GM12878 (cell line): ENCODE data around the gene AHR. TPM values are rescaled to one million over a fixed set of nuclear protein-coding genes. Genes with fewer than 3 reads are reported as not detected.
A peak's percentile ranks its signal among the peaks of the same experiment; 100 is the strongest.

ENCODE experiments used
- ATF3 ChIP-seq: IDR thresholded peaks from 2 replicates; pipeline ENCODE4 v1.6.1; 2011; ENCODE audit warnings: low read depth, mild to moderate bottlenecking, low read length, moderate library complexity, borderline replicate concordance; ENCODE audit errors: extremely low read depth
- BMI1 ChIP-seq: fragments of 450-650 bp; IDR thresholded peaks from 2 replicates; pipeline ENCODE4 v1.6.1; 2016; ENCODE audit warnings: mild to moderate bottlenecking, moderate library complexity, borderline replicate concordance
- ESRRA ChIP-seq: IDR thresholded peaks from 2 replicates; pipeline ENCODE4 v1.6.1; 2012; ENCODE audit warnings: mild to moderate bottlenecking, low read length, improper control_type of control experiment
- HCFC1 ChIP-seq: fragments of 150-350 bp; IDR thresholded peaks from 2 replicates; pipeline ENCODE4 v1.6.1; 2014; ENCODE audit warnings: low read length
- HDAC6 ChIP-seq: fragments of 200-600 bp; sonication (generic); IDR thresholded peaks from one replicate; pipeline ENCODE4 v1.8.0; 2017; ENCODE audit warnings: antibody characterized with exemption; ENCODE audit not compliant: unreplicated experiment
- IKZF2 ChIP-seq, 2 experiments: fragments of 450-650 bp; IDR thresholded peaks; 2 replicates each; pipeline ENCODE4 v1.6.1; 2017; ENCODE audit warnings: mild to moderate bottlenecking in 2 of 2, moderate library complexity in 2 of 2
- IRF4 ChIP-seq: IDR thresholded peaks from 2 replicates; pipeline ENCODE4 v1.6.1; 2011; ENCODE audit warnings: low read depth, low read length
- JUNB ChIP-seq: IDR thresholded peaks from 2 replicates; pipeline ENCODE4 v1.6.1; 2016; ENCODE audit warnings: antibody characterized with exemption, mild to moderate bottlenecking
- MTA2 ChIP-seq: fragments of 450-650 bp; IDR thresholded peaks from 2 replicates; pipeline ENCODE4 v1.6.1; 2016; ENCODE audit warnings: low read depth, mild to moderate bottlenecking, moderate library complexity
- MYB ChIP-seq: fragments of 150-350 bp; IDR thresholded peaks from 2 replicates; pipeline ENCODE4 v1.6.1; 2014; ENCODE audit warnings: mild to moderate bottlenecking, low read depth, low read length, borderline replicate concordance
- MYC ChIP-seq: IDR thresholded peaks from 2 replicates; pipeline ENCODE4 v1.6.1; 2011; ENCODE audit warnings: mild to moderate bottlenecking, low read length, moderate library complexity, inconsistent platforms; ENCODE audit not compliant: insufficient read depth, insufficient replicate concordance, insufficient read length, severe bottlenecking
- NFXL1 ChIP-seq: fragments of 450-650 bp; IDR thresholded peaks from 2 replicates; pipeline ENCODE4 v1.6.1; 2017; ENCODE audit warnings: antibody characterized with exemption, mild to moderate bottlenecking, borderline replicate concordance
- NFYA ChIP-seq: IDR thresholded peaks from 2 replicates; pipeline ENCODE4 v1.6.1; 2011; ENCODE audit warnings: low read depth, mild to moderate bottlenecking, low read length, improper control_type of control experiment, borderline replicate concordance
- POLR2AphosphoS5 ChIP-seq: IDR thresholded peaks from 2 replicates; pipeline ENCODE4 v1.6.1; 2011; ENCODE audit warnings: mild to moderate bottlenecking, low read length, inconsistent platforms
- RAD51 ChIP-seq: fragments of 450-650 bp; IDR thresholded peaks from 2 replicates; pipeline ENCODE4 v1.6.1; 2016; ENCODE audit warnings: moderate library complexity, mild to moderate bottlenecking, inconsistent platforms
- RFX5 ChIP-seq: IDR thresholded peaks from 2 replicates; pipeline ENCODE4 v1.6.1; 2011; ENCODE audit warnings: low read depth, low read length, improper control_type of control experiment
- STAT3 ChIP-seq: IDR thresholded peaks from 2 replicates; pipeline ENCODE4 v1.6.1; 2011; ENCODE audit warnings: low read depth, low read length, improper control_type of control experiment
- YY1 ChIP-seq: IDR thresholded peaks from 2 replicates; pipeline ENCODE4 v1.6.1; 2011; ENCODE audit warnings: low read depth, mild to moderate bottlenecking, low read length
- ZBTB33 ChIP-seq: fragments of 450-650 bp; IDR thresholded peaks from 2 replicates; pipeline ENCODE4 v1.6.1; 2017; ENCODE audit warnings: mild to moderate bottlenecking
- ZBTB40 ChIP-seq: fragments of 450-650 bp; IDR thresholded peaks from 2 replicates; pipeline ENCODE4 v1.6.1; 2016; ENCODE audit warnings: mild to moderate bottlenecking, moderate library complexity, borderline replicate concordance
- ZNF592 ChIP-seq: fragments of 450-650 bp; IDR thresholded peaks from 2 replicates; pipeline ENCODE4 v1.6.1; 2017; ENCODE audit warnings: mild to moderate bottlenecking, moderate library complexity
- polyA plus RNA-seq, 11 experiments: library from polyadenylated mRNA; depleted of rRNA in 4 of 11; unstranded in 6 of 11; stranded (reverse) in 5 of 11; fragments of >200 nt; fragmentation: Nextera tagmentation in 4 of 11; fragmentation: Illumina TruSeq in 1 of 11; extraction: Ambion mirVana in 4 of 11; extraction: Trizol in 1 of 11; gene quantifications; 1 replicate in 1 of 11; 2 replicates in 10 of 11; pipeline versions ENCODE4 v1.2.1 to v1.2.3, GENCODE V29; 2011 to 2016; ENCODE audit warnings: inconsistent platforms in 2 of 11, missing spikeins in 2 of 11, low read depth in 1 of 11
- total RNA-seq, 4 experiments: library from RNA; depleted of rRNA in 3 of 4; stranded (reverse); fragments of >200 nt in 3 of 4; fragmentation: Illumina TruSeq in 1 of 4; extraction: Trizol in 1 of 4; gene quantifications; 2 replicates each; pipeline versions ENCODE4 v1.2.1 to v1.2.3, GENCODE V29; 2013 to 2021

AHR gene
- total and polyA plus RNA-seq, 10 of the 15 experiments (the other 5 are each of a cell fraction or from before 2014, with no cell fraction given): 1.7 to 16.9 (median 4.5) TPM

GRCh38 chr7:17298102-17298839 is at the start of gene AHR (continued):
- TF ChIP-seq BMI1: no peak
- TF ChIP-seq MYB: no peak
- no peak for TF ChIP-seq MYC
- TF ChIP-seq IRF4: no peak
- TF ChIP-seq RFX5: no peak
- no peak for TF ChIP-seq JUNB
- peak; percentile 5 to 38; a peak in 2 of 4 replicates for TF ChIP-seq IKZF2 (IDR thresholded peaks at IDR 0.05)
- TF ChIP-seq ZNF592: no peak
- no peak for TF ChIP-seq HCFC1
- no peak for TF ChIP-seq ESRRA
- TF ChIP-seq ATF3: no peak
- no peak for TF ChIP-seq STAT3
- TF ChIP-seq ZBTB40: no peak
- TF ChIP-seq MTA2: no peak
- peak; percentile 94 for TF ChIP-seq YY1
- TF ChIP-seq RAD51: peak; percentile 58
- TF ChIP-seq HDAC6: no peak
- TF ChIP-seq NFYA: no peak
- no peak for TF ChIP-seq NFXL1
- peak; percentile 78; the same call in 1 of the 2 replicates for TF ChIP-seq POLR2AphosphoS5
- TF ChIP-seq ZBTB33: no peak
